Middle frontal gyrus (tissue), 1 donor: ENCODE results near the gene CUBN.

Experiments
- DNase-seq: peaks from one replicate; pipeline ENCODE4 v3.0.0-alpha.2; 2015; ENCODE audit warnings: low spot score; ENCODE audit errors: extremely low spot score

The CUBN gene

GRCh38 chr10:17073725-17074540 lies 55.7 kb downstream of the CUBN start:
- DNase-seq = no peak

GRCh38 chr10:17068953-17069352 lies 60.7 kb downstream of the CUBN start:
- no peak for DNase-seq

- DNase-seq = no peak
Measured at GRCh38 chr10:17067376-17068264, 62.0 kb downstream of the CUBN start.

DNA sequence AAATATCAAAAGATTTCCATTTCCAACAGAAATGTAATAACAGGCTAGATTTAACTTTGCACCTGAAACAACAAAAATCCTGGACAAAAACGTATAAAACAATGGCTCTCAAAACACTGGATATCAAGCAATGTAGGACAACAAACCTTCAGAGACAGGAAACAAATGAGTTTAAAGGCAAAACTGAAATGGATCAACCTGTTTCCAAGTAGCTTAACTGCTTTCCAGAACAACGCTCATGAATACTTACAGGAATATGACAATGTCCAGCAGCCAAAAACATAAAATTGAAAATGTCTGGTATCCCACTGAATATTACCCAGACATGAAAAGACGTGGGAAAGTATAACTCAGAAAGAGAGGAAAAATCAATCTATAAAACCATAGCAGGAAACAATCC lies 62.8 kb downstream of the CUBN start:
- DNase-seq = no peak

GRCh38 chr10:17066000-17066399 lies 63.6 kb downstream of the CUBN start:
- DNase-seq = no peak

GRCh38 chr10:17065273-17065672 lies 64.3 kb downstream of the CUBN start:
- DNase-seq = no peak

GRCh38 chr10:17064435-17064834 lies 65.2 kb downstream of the CUBN start:
- no peak for DNase-seq

- no peak for DNase-seq
Measured at GRCh38 chr10:17062955-17063484, 66.6 kb downstream of the CUBN start.

GRCh38 chr10:17062493-17062892 lies 67.1 kb downstream of the CUBN start:
- DNase-seq = no peak

DNA sequence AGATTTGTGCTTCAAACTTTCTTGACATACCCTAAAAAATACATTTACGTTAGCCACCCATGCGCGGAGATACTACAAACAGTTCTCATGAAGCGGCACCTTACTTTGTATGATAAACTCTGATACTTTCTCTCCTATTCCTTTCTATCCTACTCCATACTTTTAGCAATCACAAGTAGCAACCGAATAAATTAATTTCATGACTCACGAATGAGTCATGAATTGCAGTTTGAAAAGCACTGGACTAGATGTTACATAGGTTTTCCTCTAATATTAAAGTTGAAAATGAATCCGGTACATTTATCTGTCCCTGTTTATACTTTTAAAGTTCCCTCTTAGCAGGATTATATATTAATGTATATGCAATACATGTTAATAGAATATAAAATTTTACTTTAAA lies 67.6 kb downstream of the CUBN start:
- DNase-seq = no peak

DNA sequence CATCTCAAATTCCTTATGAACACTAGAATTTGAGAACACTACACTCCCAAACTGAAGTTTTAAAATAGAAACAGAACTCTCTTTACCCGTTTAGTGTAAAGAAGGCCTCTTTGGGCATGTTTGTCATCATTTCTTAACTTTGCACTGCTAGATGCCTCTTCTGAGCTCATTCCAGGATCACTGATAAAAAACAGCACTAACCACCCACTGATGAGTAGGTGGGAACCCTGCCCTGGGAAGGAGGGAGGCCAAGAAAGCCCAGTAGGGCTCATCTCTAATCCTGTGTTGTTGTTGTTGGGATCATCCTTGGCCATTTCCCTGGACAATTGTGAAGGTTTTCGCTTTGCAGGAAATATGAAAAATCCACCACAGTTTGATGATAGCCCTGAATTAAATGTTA lies 68.2 kb downstream of the CUBN start:
- no peak for DNase-seq

GRCh38 chr10:17060289-17060688 lies 69.3 kb downstream of the CUBN start:
- DNase-seq = no peak

GRCh38 chr10:17059197-17059688 lies 70.4 kb downstream of the CUBN start:
- DNase-seq = no peak

- DNase-seq = no peak
Measured at GRCh38 chr10:17058093-17058492, 71.5 kb downstream of the CUBN start.

DNA sequence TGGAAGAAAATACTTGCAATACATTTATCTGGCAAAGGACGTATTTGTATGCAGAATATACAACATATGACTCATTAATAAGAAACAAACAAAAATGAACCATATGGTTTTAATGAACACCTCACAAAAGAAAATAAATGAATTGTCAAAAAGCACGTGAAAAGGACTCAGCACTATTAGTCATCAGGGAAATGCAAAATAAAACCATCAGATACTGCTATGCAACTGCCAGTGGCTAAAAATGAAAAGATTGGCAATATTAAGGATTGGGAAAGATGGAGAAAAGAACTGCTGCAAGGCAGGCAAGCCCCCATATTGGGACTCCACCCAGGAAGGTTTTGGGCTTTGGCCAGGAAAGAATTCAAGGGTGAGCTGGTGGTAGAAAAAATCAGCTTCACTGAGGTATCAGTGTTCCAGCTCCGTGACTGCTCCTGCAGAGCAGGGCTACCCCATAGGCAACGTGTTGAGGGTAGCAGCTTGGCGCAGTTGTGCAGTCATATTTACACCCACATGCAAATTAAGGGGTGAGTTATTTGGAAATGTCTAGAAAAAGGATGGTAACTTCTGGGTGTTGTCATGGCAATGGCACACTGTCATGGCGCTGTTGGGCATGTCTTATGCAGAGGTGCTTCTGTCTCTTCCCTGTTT lies 72.7 kb downstream of the CUBN start:
- DNase-seq = no peak

GRCh38 chr10:17053513-17053912 lies 76.1 kb downstream of the CUBN start:
- DNase-seq = no peak

GRCh38 chr10:17053061-17053460 lies 76.5 kb downstream of the CUBN start:
- DNase-seq = no peak

DNA sequence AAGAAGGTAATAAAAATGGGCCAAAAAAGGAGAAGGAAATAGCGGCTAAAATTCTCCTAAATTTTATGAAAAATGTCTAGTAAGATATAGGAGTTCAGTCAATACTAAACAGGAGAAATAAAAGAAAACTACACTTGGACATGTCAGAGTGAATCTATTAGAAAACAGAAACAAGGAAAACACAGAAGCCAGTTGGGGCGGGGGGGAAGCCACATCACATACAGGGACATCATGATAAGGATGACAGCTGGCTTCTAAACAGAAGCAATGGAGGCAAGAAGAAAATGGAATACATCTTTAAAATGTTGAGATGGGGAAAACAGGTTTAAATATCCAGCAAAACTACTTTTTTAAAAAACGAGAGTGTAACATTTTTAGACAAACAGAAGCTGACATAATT lies 77.8 kb downstream of the CUBN start:
- DNase-seq = no peak

DNA sequence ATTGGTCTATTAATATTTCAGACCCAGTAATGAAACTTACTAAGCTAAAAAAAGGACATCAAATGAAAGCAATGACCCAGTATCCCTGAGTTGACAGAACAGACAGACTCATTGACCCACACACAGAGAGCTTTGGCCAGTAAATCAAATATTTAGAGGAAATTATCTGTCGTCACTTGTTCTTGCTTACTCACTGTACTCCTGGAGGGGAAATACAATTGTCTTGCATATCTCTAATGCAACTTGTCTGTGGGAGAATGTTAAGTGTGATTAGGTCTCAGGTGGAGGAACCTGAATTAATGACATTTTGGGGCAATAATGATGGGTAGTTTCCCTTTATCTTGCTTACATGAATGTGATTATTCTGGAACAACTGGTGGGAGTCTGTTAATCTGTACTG lies 80.4 kb downstream of the CUBN start:
- no peak for DNase-seq

DNA sequence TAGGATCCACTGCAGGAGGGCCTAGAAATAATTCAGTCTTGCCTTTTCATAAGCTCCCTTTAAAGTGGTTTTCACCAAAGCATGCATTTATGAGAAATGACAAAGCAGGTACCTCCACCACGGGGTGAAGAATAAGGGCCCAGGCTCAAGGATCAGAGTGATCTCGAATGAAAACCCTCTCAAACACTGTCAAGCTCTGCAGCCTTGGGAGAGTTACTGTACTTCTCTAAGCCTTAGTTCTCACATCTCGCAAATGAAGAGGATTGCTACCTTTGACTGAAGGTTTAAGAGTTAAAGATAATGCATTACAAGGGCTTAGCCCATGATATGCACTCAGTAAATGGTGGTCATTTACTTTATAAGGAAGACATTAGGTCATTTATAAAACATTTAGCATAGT lies 81.7 kb downstream of the CUBN start:
- no peak for DNase-seq

GRCh38 chr10:17046989-17047388 lies 82.6 kb downstream of the CUBN start:
- no peak for DNase-seq

- DNase-seq = no peak
Measured at GRCh38 chr10:17043586-17043985, 86.0 kb downstream of the CUBN start.
